ENCODE measurements around the gene TTLL12. TPM values are rescaled to one million over a fixed set of nuclear protein-coding genes. Genes with fewer than 3 reads are reported as not detected.

TTLL12 gene
- total RNA-seq, 4 donors from 2014 or later, result 14.4 to 34.5 (median 25.7) TPM

DNA sequence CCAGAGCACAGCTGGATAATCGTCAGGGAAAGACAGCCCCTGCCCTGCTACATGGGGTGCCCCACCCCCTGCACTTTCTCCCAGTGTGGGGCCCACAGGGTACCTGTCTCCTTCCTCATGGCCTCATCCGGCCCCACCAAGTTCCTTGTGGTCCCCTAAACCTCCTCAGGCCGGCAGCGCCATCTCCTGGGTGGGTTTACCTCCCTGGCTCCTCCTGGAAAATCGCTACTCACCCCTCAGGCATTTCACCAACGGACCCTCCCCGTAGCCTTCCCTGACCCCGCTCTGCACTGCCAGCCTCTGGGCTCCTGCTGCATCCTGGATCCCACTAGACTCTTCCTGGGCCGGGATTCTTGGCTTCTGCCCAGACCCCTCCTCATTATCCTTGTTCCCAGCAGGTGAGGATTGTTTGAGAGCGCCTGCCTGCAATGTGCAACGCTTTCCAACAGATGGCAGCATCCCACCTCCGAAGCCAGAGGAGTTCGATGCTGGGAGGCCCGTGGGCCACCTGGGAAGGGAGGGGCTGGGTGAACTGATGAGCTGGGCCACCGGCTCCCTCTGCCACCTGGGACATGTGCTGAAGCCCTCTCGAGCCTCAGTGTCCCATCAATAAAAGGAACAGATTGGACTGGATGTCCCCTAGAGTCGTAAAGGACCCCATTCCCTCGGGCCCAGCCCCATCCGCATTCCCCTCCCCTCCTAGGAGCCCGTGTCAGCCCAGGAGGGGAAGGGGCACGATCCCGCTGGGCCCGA lies 44.2 kb upstream of the TTLL12 start:
- TF ChIP-seq, protein P1, sequence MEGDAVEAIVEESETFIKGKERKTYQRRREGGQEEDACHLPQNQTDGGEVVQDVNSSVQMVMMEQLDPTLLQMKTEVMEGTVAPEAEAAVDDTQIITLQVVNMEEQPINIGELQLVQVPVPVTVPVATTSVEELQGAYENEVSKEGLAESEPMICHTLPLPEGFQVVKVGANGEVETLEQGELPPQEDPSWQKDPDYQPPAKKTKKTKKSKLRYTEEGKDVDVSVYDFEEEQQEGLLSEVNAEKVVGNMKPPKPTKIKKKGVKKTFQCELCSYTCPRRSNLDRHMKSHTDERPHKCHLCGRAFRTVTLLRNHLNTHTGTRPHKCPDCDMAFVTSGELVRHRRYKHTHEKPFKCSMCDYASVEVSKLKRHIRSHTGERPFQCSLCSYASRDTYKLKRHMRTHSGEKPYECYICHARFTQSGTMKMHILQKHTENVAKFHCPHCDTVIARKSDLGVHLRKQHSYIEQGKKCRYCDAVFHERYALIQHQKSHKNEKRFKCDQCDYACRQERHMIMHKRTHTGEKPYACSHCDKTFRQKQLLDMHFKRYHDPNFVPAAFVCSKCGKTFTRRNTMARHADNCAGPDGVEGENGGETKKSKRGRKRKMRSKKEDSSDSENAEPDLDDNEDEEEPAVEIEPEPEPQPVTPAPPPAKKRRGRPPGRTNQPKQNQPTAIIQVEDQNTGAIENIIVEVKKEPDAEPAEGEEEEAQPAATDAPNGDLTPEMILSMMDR (IDR thresholded peaks at IDR 0.05; ENCODE audit: low read depth), result no peak

DNA sequence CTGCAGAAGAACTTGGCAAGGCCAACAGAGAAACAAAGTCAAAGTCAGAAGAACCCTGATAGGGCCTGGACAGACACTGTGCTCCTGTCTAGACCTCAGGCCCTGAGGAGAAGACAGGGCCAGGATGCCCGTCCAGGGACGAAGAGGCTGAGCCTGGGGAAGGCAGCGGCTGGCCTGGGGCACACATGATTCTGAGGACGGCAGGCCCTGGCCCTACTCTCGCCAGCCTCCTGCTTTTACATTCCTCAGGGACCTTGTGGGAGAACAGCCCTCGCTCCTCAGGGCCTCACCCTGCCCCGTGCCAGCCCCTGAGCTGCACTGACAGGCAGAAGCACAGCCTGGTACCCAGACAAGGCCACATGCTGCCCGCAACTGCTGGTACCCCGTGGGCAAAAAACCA lies 43.6 kb upstream of the TTLL12 start:
- TF ChIP-seq, protein P1 (IDR thresholded peaks at IDR 0.05; ENCODE audit: low read depth), result no peak

DNA sequence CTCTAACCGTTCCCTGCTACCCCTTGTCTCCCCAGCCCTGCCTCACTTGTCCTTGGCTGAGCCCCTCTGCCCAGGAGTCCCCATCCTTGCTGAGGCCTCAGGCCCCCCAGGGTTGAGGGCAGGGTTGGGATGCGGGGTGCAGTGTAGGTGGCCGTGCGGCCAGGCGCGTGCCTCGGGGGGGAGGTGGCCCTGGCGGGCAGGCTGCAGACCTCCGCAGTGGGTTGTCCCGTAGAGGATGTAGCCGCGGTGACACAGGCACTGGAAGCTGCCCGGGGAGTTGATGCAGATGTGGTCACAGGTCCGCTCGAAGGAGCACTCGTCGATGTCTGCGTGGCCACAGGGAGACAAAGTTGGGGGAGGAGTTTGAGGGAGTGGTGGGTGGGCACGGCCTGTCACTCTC lies 41.9 kb upstream of the TTLL12 start:
- TF ChIP-seq, protein P1 (IDR thresholded peaks at IDR 0.05; ENCODE audit: low read depth), result no peak

DNA sequence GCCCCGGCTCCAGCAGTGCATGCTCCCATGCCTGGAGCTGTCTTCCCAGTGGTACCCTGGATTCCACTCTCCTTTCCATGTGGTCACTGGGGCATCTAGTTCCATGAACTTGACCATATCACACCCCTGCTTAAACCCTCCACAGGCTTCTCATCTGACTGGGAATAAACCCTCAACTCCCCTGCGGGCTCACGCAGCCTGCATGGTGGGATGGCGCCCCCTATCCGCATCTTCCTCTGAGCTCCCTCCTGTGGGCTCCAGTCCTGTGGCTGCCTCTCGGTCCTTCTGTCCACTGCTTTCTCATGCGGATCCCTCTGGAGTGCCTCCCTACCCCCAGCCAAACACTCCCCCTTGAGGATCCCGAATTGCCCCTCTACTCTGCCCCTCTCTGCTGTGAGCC lies 41.4 kb upstream of the TTLL12 start:
- TF ChIP-seq, protein P1 (IDR thresholded peaks at IDR 0.05; ENCODE audit: low read depth), result no peak

DNA sequence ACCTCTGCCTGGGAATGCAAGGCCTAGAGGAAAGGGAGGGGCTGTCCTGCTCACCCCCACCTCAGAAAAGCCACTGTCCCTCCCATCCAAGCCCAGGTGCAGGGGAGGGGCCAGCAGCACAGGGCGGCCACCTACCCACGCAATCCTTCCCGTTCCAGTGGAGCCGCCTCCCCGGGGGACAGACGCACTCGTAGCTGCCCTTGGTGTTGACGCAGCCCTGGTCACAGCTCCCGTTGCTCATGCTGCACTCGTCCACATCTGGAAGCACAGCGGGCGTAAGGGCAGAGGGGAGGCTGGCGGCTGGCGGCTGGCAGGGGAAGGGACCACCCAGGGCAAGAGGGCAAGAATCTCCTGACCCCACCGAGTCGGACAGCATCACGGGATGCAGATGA lies 40.3 kb upstream of the TTLL12 start:
- TF ChIP-seq, protein P1 (IDR thresholded peaks at IDR 0.05; ENCODE audit: low read depth), result no peak

DNA sequence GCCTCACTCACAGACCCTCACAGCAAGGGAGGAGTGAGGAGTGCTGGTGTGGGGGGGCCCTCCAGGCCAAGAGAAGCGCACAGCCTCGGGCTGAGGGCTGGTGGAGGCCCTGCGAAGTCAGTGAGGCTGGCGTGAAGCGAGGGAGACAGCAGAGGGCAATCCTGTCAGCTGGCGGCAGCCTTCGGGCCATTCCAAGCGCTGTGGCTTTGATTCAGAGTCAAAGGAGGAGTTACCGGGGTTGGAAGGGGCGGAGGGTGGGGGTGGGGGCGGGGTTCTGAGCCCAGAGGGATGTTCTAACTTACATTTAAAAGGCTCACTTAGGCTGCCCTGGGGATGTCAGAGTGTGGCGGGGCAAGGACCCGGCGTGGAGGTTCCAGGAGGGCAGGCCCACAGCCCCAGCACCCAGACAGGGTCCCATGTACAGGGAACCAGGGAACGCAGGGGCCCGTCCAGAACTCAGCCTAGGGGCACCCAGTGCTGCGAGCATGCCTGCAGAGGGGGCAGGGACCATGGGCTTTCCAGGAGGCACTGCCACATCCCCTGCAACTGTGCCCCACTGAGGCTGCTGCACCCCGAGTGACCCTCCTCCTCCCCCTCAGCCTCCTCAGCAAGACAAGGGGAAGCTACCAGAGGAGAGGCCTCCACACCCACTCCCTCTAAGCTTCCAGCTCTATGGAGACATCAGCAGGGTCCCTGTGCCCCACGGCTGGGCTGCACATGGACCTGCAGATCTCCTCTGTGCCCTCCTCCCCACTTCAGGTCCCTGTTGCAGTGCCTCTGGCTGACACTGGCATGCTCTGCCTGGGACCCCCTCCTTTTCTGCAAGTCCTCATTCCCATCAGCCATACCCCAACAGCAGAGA lies 39.7 kb upstream of the TTLL12 start:
- TF ChIP-seq, protein P1 (IDR thresholded peaks at IDR 0.05; ENCODE audit: low read depth), result no peak

DNA sequence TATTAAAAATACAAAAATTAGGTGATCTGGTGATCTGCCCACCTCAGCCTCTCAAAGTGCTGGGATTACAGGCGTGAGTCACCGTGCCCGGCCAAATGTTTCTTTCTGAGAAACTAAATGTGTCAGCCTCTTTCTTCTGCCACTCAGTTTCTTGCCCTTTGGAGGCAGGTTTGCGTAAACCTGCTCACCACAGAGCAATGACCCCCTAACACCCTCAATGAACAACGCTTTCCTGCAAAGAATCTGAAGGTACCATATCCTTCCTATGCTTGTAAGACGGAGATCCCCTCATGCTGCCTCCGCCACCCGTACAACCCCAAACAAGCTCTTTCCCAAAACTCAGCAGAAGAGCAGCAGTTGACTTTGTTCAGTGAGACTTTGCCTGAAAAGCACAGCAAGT lies 38.7 kb upstream of the TTLL12 start:
- TF ChIP-seq, protein P1 (IDR thresholded peaks at IDR 0.05; ENCODE audit: low read depth), result no peak
